GM10248 (cell line): ENCODE measurements around the gene CDKAL1.
"Not testable (repeated sequence)": the region's sequence is repeated elsewhere in the genome, so short reads cannot be mapped to it uniquely, and the experiment has no call there.

ENCODE experiments used
- CTCF ChIA-PET: fragments of 300-600 bp; sonication (Branson Sonifier 250); formaldehyde crosslinking; extraction: SDS; loops from one replicate; lab custom pipeline; 2021; ENCODE audit warnings: antibody characterized with exemption; lab: Yijun Ruan, JAX
- POLR2A ChIA-PET: fragments of 350-650 bp; sonication (Branson Sonifier 250); formaldehyde crosslinking; extraction: SDS; loops from one replicate; lab custom pipeline; 2020; ENCODE audit warnings: antibody characterized with exemption; lab: Yijun Ruan, JAX
- DNase-seq: peaks from one replicate; pipeline ENCODE4 v3.0.0; 2012; ENCODE audit errors: extremely low spot score
- CTCF ChIP-seq: IDR thresholded peaks from 2 replicates; pipeline ENCODE4 v1.5.1; 2012; ENCODE audit warnings: mild to moderate bottlenecking, low read depth; ENCODE audit errors: extremely low read depth, missing control alignments, control extremely low read depth

The CDKAL1 gene

DNA sequence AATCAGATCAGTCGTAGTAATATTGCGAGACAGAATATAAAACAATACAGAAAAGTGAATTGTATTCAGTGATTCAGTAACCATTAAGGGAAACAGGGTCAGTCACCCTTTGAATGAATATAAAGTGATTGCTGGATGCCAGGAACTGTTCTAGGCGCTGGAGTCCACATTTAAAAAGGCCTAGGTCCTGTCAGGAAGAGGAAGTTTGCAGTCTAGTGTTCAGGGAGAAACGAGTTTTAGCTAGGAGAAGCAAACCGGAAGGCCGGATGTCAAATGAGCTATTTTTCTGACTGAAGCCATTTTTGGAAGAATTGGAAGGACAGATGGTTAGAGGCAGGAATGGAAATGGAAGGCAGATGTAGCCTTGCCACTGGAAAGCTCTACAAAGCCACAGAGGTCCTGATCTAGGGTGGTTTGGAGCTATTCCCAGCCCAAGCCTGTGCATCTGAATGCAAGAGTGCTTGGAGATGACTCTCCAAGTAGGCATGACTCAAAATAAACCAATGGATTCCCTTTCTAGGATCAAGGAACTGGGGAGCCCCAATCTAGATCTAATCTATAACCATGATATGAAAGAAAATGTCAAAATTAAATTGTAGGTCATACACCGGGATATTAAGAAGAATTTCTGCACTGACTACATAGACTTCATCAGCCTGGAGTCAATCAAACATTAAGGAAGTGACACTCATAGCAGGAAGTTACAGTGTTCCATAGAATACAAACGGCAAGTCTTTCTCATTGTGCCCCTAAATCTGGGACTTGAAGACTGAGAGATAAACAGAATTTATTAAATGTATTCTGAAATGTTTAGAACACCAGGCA, 36.8 kb upstream of the CDKAL1 start:
- CTCF ChIA-PET = no interaction called here
- TF ChIP-seq CTCF = no peak
- POLR2A ChIA-PET = no interaction called here
- DNase-seq = no peak

DNA sequence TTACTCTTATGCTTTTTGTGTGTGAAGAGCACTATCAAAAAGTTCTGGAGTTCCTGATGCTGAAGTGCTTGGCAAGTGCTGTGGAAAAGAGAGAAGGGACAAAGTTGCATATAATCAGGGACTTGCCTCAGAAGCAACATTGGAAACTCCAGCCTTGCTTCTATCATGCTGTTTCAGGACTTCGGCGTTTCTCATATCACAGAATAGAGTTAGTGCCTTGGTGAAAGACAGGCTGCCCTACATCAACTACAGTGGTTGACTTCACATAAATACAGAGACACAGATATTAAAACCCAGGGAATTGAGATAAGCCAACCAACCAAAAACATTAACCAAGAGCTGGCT, 36.2 kb upstream of the CDKAL1 start:
- no peak for DNase-seq
- no peak for TF ChIP-seq CTCF

GRCh38 chr6:20509212-20509611, 25.0 kb upstream of the CDKAL1 start:
- POLR2A ChIA-PET = no interaction called here
- no peak for TF ChIP-seq CTCF
- DNase-seq = no peak
- CTCF ChIA-PET = interaction anchor here (2.1 kb wide), 1 partner anchor 19 kb away, joined by 5 read pairs; no protein-coding TSS in a partner anchor

More for the DNA sequence above, 36.2 kb upstream of the CDKAL1 start:
- ChIA-PET CTCF (interaction anchor here (0.7 kb wide), 1 partner anchor 9 kb away, joined by 5 read pairs; no protein-coding TSS in a partner anchor), POLR2A (no interaction called here)

DNA sequence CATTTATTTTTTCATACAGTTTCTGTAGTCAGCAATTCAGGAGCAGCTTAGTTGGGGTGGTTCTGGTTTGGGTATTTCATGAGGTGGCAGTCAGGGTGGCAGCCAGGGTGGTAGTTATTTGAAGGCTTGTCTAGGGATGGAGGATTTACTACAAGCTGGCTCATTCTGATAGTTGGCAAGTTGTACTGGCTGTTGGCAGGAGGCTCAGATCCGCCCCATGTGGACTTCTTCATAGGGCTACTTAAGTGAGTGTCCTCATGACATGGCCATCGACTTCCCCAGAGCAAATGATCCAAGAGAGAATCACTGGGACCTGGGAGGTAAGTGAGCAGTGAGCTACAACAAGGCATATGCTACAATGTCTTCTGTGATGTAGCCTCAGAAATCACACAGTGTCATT, 22.4 kb upstream of the CDKAL1 start:
- no peak for DNase-seq
- POLR2A ChIA-PET = no interaction called here
- no peak for TF ChIP-seq CTCF
- CTCF ChIA-PET = interaction anchor here (1.0 to 1.7 kb wide), 4 partner anchors 11 to 107 kb away, joined by 3 to 6 read pairs (median 4); no protein-coding TSS in a partner anchor

GRCh38 chr6:20525208-20525607, 9.0 kb upstream of the CDKAL1 start:
- CTCF ChIA-PET, DNase-seq, POLR2A ChIA-PET: not testable (repeated sequence)

- POLR2A ChIA-PET = not testable (repeated sequence)
- CTCF ChIA-PET = interaction anchor here (1.0 to 2.7 kb wide), 18 partner anchors 10 to 436 kb away, joined by 3 to 41 read pairs (median 8); no protein-coding TSS in a partner anchor
- peak; percentile 48 for TF ChIP-seq CTCF
- DNase-seq = peak; percentile 31
Measured at GRCh38 chr6:20529086-20529448, 5.2 kb upstream of the CDKAL1 start.

DNA sequence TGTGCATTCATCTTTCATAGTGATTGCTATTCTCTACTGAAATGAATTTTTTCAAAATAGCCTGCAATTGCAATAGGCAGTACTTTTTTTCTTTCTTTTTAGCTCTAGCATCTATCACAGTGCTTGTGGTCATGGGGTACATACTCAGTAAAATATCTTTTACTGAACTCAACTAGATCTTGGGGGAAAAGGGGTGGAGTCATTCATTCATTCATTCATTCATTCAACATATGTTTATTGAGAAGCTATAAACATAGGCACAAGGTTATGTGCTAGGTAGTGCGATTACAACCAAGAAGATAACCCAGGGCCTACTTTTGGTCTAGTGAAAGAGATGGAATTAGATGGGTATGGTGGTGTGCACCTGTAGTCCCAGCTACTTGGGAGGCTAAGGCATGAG, 1.4 kb upstream of the CDKAL1 start:
- DNase-seq = no peak
- ChIA-PET CTCF (interaction anchor here (0.6 to 1.3 kb wide), 3 partner anchors 123 to 247 kb away, joined by 3 to 4 read pairs (median 3); no protein-coding TSS in a partner anchor), POLR2A (interaction anchor here (1.0 kb wide), 1 partner anchor 320 kb away, joined by 3 read pairs; no protein-coding TSS in a partner anchor)
- no peak for TF ChIP-seq CTCF
